A673 (cell line): ENCODE measurements around the gene B9D1.

ENCODE experiments used
- CTCF ChIP-seq: fragments of 300-800, 200-600 bp; sonication (generic); conservative IDR thresholded peaks from 2 replicates; pipeline ENCODE4 v1.5.1; 2017; ENCODE audit warnings: low read depth, mild to moderate bottlenecking, antibody characterized with exemption, low read length, moderate library complexity, mixed read lengths
- EZH2 ChIP-seq: fragments of 200-600 bp; sonication (generic); IDR thresholded peaks from 2 replicates; pipeline ENCODE4 v1.6.1; 2017; ENCODE audit warnings: borderline replicate concordance, low read depth, mild to moderate bottlenecking, mixed read lengths, antibody characterized with exemption, low read length; ENCODE audit not compliant: poor library complexity, severe bottlenecking

GRCh38 chr17:19380481-19381301, 18.2 kb upstream of the B9D1 start:
- no peak for TF ChIP-seq CTCF
- no peak for TF ChIP-seq EZH2
